HL-60 (cell line): Measurements from ENCODE around the gene DHDH.

Source experiments
- GABPA ChIP-seq: IDR thresholded peaks from 2 replicates; pipeline ENCODE4 v1.6.1; 2012; ENCODE audit warnings: low read depth
- POLR2AphosphoS5 ChIP-seq: IDR thresholded peaks from 2 replicates; pipeline ENCODE4 v1.6.1; 2012; ENCODE audit warnings: low read depth
- TF ChIP-seq, protein P1 (sequence below): IDR thresholded peaks from one replicate; pipeline ENCODE4 v1.5.1; 2011; ENCODE audit warnings: low read length, control low read depth, inconsistent platforms; ENCODE audit not compliant: insufficient read depth
- TF ChIP-seq, protein P2 (sequence below): IDR thresholded peaks from 2 replicates; pipeline ENCODE4 v1.6.1; 2012; ENCODE audit warnings: low read depth; ENCODE audit not compliant: insufficient replicate concordance

DNA sequence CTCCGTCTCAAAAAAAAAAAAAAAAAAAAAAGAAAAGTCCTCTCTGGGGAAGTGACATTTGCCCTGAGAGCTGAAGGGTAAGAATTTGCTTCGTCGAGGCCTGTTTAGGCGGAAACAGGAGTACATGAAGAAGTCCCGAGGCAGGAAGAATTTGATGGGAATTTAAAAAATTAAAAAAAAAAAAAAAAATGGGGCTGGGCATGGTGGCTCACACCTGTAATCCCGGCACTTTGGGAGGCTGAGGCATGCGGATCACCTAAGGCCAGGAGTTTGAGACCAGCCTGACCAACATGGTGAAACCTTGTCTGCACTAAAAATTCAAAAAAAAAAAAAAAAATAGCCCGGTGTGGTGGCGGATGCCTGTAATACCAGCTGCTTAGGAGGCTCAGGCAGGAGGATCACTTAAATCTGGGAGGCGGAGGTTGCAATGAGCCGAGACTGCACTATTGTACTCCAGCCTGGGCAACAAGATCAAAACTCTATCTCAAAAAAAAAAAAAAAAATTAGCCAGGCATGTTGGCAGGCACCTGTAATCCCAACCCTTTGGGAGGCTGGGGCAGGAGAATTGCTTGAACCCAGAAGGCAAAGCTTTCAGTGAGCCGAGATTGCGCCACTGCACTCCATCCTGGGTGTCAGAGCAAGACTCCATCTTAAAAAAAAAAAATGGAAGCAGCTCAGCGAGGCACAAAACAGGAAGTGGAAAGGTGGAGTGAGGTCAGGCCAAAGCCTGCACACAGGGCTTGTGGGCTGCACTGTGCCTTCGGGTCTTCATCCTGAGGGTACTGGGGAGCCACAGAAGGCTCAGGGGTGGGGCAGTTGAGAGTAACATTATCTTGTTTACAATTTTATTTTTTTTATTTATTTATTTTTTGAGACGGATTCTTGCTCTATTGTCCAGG lies 26.1 kb downstream of the DHDH start:
- TF ChIP-seq, protein P1, sequence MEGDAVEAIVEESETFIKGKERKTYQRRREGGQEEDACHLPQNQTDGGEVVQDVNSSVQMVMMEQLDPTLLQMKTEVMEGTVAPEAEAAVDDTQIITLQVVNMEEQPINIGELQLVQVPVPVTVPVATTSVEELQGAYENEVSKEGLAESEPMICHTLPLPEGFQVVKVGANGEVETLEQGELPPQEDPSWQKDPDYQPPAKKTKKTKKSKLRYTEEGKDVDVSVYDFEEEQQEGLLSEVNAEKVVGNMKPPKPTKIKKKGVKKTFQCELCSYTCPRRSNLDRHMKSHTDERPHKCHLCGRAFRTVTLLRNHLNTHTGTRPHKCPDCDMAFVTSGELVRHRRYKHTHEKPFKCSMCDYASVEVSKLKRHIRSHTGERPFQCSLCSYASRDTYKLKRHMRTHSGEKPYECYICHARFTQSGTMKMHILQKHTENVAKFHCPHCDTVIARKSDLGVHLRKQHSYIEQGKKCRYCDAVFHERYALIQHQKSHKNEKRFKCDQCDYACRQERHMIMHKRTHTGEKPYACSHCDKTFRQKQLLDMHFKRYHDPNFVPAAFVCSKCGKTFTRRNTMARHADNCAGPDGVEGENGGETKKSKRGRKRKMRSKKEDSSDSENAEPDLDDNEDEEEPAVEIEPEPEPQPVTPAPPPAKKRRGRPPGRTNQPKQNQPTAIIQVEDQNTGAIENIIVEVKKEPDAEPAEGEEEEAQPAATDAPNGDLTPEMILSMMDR: no peak
- TF ChIP-seq POLR2AphosphoS5: peak; percentile 33; the same call in 1 of the 2 replicates
- TF ChIP-seq, protein P2, sequence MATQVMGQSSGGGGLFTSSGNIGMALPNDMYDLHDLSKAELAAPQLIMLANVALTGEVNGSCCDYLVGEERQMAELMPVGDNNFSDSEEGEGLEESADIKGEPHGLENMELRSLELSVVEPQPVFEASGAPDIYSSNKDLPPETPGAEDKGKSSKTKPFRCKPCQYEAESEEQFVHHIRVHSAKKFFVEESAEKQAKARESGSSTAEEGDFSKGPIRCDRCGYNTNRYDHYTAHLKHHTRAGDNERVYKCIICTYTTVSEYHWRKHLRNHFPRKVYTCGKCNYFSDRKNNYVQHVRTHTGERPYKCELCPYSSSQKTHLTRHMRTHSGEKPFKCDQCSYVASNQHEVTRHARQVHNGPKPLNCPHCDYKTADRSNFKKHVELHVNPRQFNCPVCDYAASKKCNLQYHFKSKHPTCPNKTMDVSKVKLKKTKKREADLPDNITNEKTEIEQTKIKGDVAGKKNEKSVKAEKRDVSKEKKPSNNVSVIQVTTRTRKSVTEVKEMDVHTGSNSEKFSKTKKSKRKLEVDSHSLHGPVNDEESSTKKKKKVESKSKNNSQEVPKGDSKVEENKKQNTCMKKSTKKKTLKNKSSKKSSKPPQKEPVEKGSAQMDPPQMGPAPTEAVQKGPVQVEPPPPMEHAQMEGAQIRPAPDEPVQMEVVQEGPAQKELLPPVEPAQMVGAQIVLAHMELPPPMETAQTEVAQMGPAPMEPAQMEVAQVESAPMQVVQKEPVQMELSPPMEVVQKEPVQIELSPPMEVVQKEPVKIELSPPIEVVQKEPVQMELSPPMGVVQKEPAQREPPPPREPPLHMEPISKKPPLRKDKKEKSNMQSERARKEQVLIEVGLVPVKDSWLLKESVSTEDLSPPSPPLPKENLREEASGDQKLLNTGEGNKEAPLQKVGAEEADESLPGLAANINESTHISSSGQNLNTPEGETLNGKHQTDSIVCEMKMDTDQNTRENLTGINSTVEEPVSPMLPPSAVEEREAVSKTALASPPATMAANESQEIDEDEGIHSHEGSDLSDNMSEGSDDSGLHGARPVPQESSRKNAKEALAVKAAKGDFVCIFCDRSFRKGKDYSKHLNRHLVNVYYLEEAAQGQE: no peak
- no peak for TF ChIP-seq GABPA
